HCT116 (cell line): Measurements from ENCODE around the gene KDM2B.

ENCODE experiments used
- CEBPB ChIP-seq: IDR thresholded peaks from 2 replicates; pipeline ENCODE4 v1.6.1; 2012; ENCODE audit warnings: low read depth
- CTCF ChIP-seq, 3 experiments: fragments of 200-600 bp in 1 of 3; sonication (generic) in 1 of 3; IDR thresholded peaks in 2 of 3; conservative IDR thresholded peaks in 1 of 3; 2 replicates each; pipeline ENCODE4 v1.5.1; 2012 to 2017; ENCODE audit warnings: low read depth in 2 of 3, low read length in 2 of 3, antibody characterized with exemption in 1 of 3, borderline replicate concordance in 1 of 3, control low read depth in 1 of 3, mild to moderate bottlenecking in 1 of 3, mixed read lengths in 1 of 3, mixed run types in 1 of 3, moderate library complexity in 1 of 3; ENCODE audit not compliant: insufficient read depth in 1 of 3
- EZH2 ChIP-seq: fragments of 200-600 bp; sonication (generic); IDR thresholded peaks from 2 replicates; pipeline ENCODE4 v1.6.1; 2017; ENCODE audit warnings: antibody characterized with exemption, mixed run types
- EZH2phosphoT487 ChIP-seq: fragments of 200-600 bp; IDR thresholded peaks from 2 replicates; pipeline ENCODE4 v1.6.1; 2018; ENCODE audit warnings: antibody characterized with exemption, borderline replicate concordance
- FOSL1 ChIP-seq: IDR thresholded peaks from 2 replicates; pipeline ENCODE4 v1.6.1; 2012; ENCODE audit warnings: low read depth
- POLR2A ChIP-seq: IDR thresholded peaks from 2 replicates; pipeline ENCODE4 v1.7.0; 2011; ENCODE audit warnings: borderline replicate concordance; ENCODE audit not compliant: insufficient read depth, insufficient read length; ENCODE audit errors: extremely low read depth
- POLR2AphosphoS5 ChIP-seq: IDR thresholded peaks from 2 replicates; pipeline ENCODE4 v1.6.1; 2011; ENCODE audit warnings: mild to moderate bottlenecking, low read depth, low read length, moderate library complexity
- RAD21 ChIP-seq: IDR thresholded peaks from 2 replicates; pipeline ENCODE4 v1.6.1; 2012; ENCODE audit warnings: low read depth, mild to moderate bottlenecking
- REST ChIP-seq: IDR thresholded peaks from 2 replicates; pipeline ENCODE4 v1.6.1; 2012; ENCODE audit warnings: low read depth
- SP1 ChIP-seq: IDR thresholded peaks from 2 replicates; pipeline ENCODE4 v1.6.1; 2012; ENCODE audit warnings: low read depth
- ZBTB33 ChIP-seq: IDR thresholded peaks from 2 replicates; pipeline ENCODE4 v1.6.1; 2011; ENCODE audit warnings: mild to moderate bottlenecking, low read length, moderate library complexity; ENCODE audit not compliant: insufficient replicate concordance; ENCODE audit errors: extremely low read depth

- TF ChIP-seq CTCF (IDR thresholded peaks at IDR 0.05 in 2 of 3, conservative IDR thresholded peaks at IDR 0.05 in 1 of 3; ENCODE audit: borderline replicate concordance in 1 of 3, insufficient read depth in 1 of 3, low read depth in 2 of 3, low read length in 2 of 3) (no peak), EZH2 (no peak), POLR2A (no peak), POLR2AphosphoS5 (no peak), CEBPB (no peak), SP1 (no peak), RAD21 (no peak), EZH2phosphoT487 (no peak), REST (no peak), ZBTB33 (no peak), FOSL1 (no peak)
Measured at GRCh38 chr12:121549075-121549474, 31.7 kb downstream of the KDM2B start.
